IMR-90 (cell line): Measurements from ENCODE around the gene SLC6A20. TPM values are rescaled to one million over a fixed set of nuclear protein-coding genes. Genes with fewer than 3 reads are reported as not detected.
A peak's percentile ranks its signal among the peaks of the same experiment; 100 is the strongest.

Experiments used
- ATAC-seq: fragments of 200-7000 bp; cut with Tn5 transposase; 2 replicates; pipeline ENCODE4 v1.9.1; 2020; ENCODE audit warnings: low read depth, mild to moderate bottlenecking, moderate library complexity
- BruUV-seq: library from RNA; stranded (reverse); fragments of 400-500 nt; replicated peaks from 2 replicates; lab custom pipeline; 2021; lab: Mats Ljungman, UMichigan
- CTCF ChIA-PET: fragments of 300-600 bp; formaldehyde crosslinking; extraction: SDS; loops from one replicate; lab custom pipeline; 2021; ENCODE audit warnings: antibody characterized with exemption; lab: Yijun Ruan, JAX
- POLR2A ChIA-PET: fragments of 300-600 bp; sonication (Branson Sonifier 250); formaldehyde crosslinking; loops from one replicate; lab custom pipeline; 2022; ENCODE audit warnings: antibody characterized with exemption; ENCODE audit not compliant: unreplicated experiment; lab: Charles Lee
- DNase-seq: peaks from one replicate; pipeline ENCODE4 v3.0.0; 2013
- H2AFZ ChIP-seq: replicated peaks from 2 replicates; pipeline ENCODE3; 2013; ENCODE audit warnings: low read length, mild to moderate bottlenecking; ENCODE audit not compliant: poor library complexity
- H2AK5ac ChIP-seq: 2 replicates; pipeline ENCODE4 v1.6.1; 2013; ENCODE audit warnings: low read depth, low read length, inconsistent platforms
- H2AK9ac ChIP-seq: replicated peaks from 2 replicates; pipeline ENCODE3; 2013; ENCODE audit warnings: mild to moderate bottlenecking, low read depth, low read length, moderate library complexity; ENCODE audit not compliant: poor library complexity
- H2BK120ac ChIP-seq: 2 replicates; pipeline ENCODE4 v1.6.1; 2013; ENCODE audit warnings: low read depth, low read length, inconsistent platforms
- H2BK15ac ChIP-seq: 3 replicates; pipeline ENCODE4 v1.6.1; 2013; ENCODE audit warnings: low read depth, low read length, inconsistent platforms
- H2BK20ac ChIP-seq: 2 replicates; pipeline ENCODE4 v1.6.1; 2013; ENCODE audit warnings: low read depth, mild to moderate bottlenecking, inconsistent platforms, low read length, moderate library complexity
- H2BK5ac ChIP-seq: 2 replicates; pipeline ENCODE4 v1.6.1; 2013; ENCODE audit warnings: mild to moderate bottlenecking, low read depth, low read length, inconsistent platforms; ENCODE audit not compliant: poor library complexity, severe bottlenecking
- H3K14ac ChIP-seq: replicated peaks from 2 replicates; pipeline ENCODE4 v1.6.1; 2013; ENCODE audit warnings: low read depth, low read length, inconsistent platforms
- H3K18ac ChIP-seq: 2 replicates; pipeline ENCODE4 v1.6.1; 2013; ENCODE audit warnings: low read depth, low read length, control low read depth
- H3K23ac ChIP-seq: 2 replicates; pipeline ENCODE4 v1.6.1; 2013; ENCODE audit warnings: low read depth, low read length, inconsistent platforms
- H3K27ac ChIP-seq: 2 replicates; pipeline ENCODE4 v1.5.1; 2013; ENCODE audit warnings: mild to moderate bottlenecking, control low read depth, low read length; ENCODE audit not compliant: insufficient read depth
- H3K27me3 ChIP-seq: 2 replicates; pipeline ENCODE4 v1.6.1; 2013; ENCODE audit warnings: low read length; ENCODE audit not compliant: control insufficient read depth, insufficient read depth
- H3K36me3 ChIP-seq: 2 replicates; pipeline ENCODE4 v1.6.1; 2013; ENCODE audit warnings: low read length, mixed read lengths; ENCODE audit not compliant: control insufficient read depth, insufficient read depth
- H3K4ac ChIP-seq: 2 replicates; pipeline ENCODE4 v1.6.1; 2013; ENCODE audit warnings: low read depth, low read length, inconsistent platforms
- H3K4me1 ChIP-seq: 2 replicates; pipeline ENCODE4 v1.6.1; 2013; ENCODE audit warnings: low read length, mixed read lengths; ENCODE audit not compliant: control insufficient read depth, insufficient read depth
- H3K4me2 ChIP-seq: 2 replicates; pipeline ENCODE4 v1.6.1; 2013; ENCODE audit warnings: low read depth, mild to moderate bottlenecking, control low read depth, low read length, moderate library complexity
- H3K4me3 ChIP-seq: 2 replicates; pipeline ENCODE4 v1.5.1; 2013; ENCODE audit warnings: low read depth, mild to moderate bottlenecking, control low read depth, low read length, moderate library complexity; ENCODE audit not compliant: insufficient read depth
- H3K56ac ChIP-seq: 2 replicates; pipeline ENCODE4 v1.6.1; 2013; ENCODE audit warnings: low read length, inconsistent platforms; ENCODE audit not compliant: insufficient read depth; ENCODE audit errors: extremely low read depth
- H3K79me1 ChIP-seq, 2 experiments: 2 replicates each; pipeline ENCODE4 v1.6.1; 2013; ENCODE audit warnings: low read length in 2 of 2, inconsistent platforms in 1 of 2, low read depth in 1 of 2
- H3K9ac ChIP-seq: 2 replicates; pipeline ENCODE4 v1.6.1; 2013; ENCODE audit warnings: low read depth, low read length, control low read depth
- H3K9me1 ChIP-seq: 2 replicates; pipeline ENCODE4 v1.6.1; 2013; ENCODE audit warnings: low read length, inconsistent platforms; ENCODE audit not compliant: insufficient read depth
- H3K9me3 ChIP-seq: 2 replicates; pipeline ENCODE4 v1.6.1; 2013; ENCODE audit warnings: low read length; ENCODE audit not compliant: control insufficient read depth, insufficient read depth
- H4K20me1 ChIP-seq: 2 replicates; pipeline ENCODE4 v1.6.1; 2013; ENCODE audit warnings: low read length, inconsistent platforms; ENCODE audit not compliant: insufficient read depth
- H4K5ac ChIP-seq: 2 replicates; pipeline ENCODE4 v1.6.1; 2013; ENCODE audit warnings: mild to moderate bottlenecking, low read depth, low read length, control low read depth
- H4K8ac ChIP-seq, 2 experiments: 2 replicates each; pipeline ENCODE4 v1.6.1; 2013; ENCODE audit warnings: low read depth in 2 of 2, low read length in 2 of 2, control low read depth in 1 of 2, inconsistent platforms in 1 of 2
- H4K91ac ChIP-seq: 2 replicates; pipeline ENCODE4 v1.6.1; 2013; ENCODE audit warnings: low read depth, low read length, inconsistent platforms; ENCODE audit not compliant: insufficient read depth
- BHLHE40 ChIP-seq: fragments of 150-350 bp; IDR thresholded peaks from 2 replicates; pipeline ENCODE4 v1.6.1; 2016; ENCODE audit warnings: mild to moderate bottlenecking, low read depth, low read length
- CEBPB ChIP-seq: IDR thresholded peaks from 2 replicates; pipeline ENCODE4 v1.6.1; 2012; ENCODE audit warnings: low read depth, low read length, improper control_type of control experiment
- CHD1 ChIP-seq: IDR thresholded peaks from 2 replicates; pipeline ENCODE4 v1.6.1; 2012; ENCODE audit warnings: low read depth, low read length, improper control_type of control experiment
- CTCF ChIP-seq: conservative IDR thresholded peaks from 2 replicates; pipeline ENCODE4 v1.5.1; 2012; ENCODE audit warnings: mild to moderate bottlenecking, low read depth, low read length, improper control_type of control experiment
- MAFK ChIP-seq: IDR thresholded peaks from 2 replicates; pipeline ENCODE4 v1.6.1; 2012; ENCODE audit warnings: low read depth, low read length, improper control_type of control experiment
- MAZ ChIP-seq: IDR thresholded peaks from 2 replicates; pipeline ENCODE4 v1.6.1; 2012; ENCODE audit warnings: low read depth, mild to moderate bottlenecking, low read length, improper control_type of control experiment, moderate library complexity, borderline replicate concordance
- NFE2L2 ChIP-seq: fragments of 150-350 bp; IDR thresholded peaks from 2 replicates; pipeline ENCODE4 v1.6.1; 2016; ENCODE audit warnings: low read depth, mild to moderate bottlenecking, low read length
- RAD21 ChIP-seq: IDR thresholded peaks from 2 replicates; pipeline ENCODE4 v1.6.1; 2012; ENCODE audit warnings: low read length, improper control_type of control experiment
- RCOR1 ChIP-seq: IDR thresholded peaks from 2 replicates; pipeline ENCODE4 v1.6.1; 2012; ENCODE audit warnings: mild to moderate bottlenecking, low read length, improper control_type of control experiment; ENCODE audit not compliant: insufficient replicate concordance
- SMC3 ChIP-seq: fragments of 150-350 bp; IDR thresholded peaks from 2 replicates; pipeline ENCODE4 v1.6.1; 2016; ENCODE audit warnings: low read depth, mild to moderate bottlenecking, antibody characterized with exemption, low read length, moderate library complexity
- USF2 ChIP-seq: fragments of 150-350 bp; IDR thresholded peaks from 2 replicates; pipeline ENCODE4 v1.6.1; 2017; ENCODE audit warnings: mild to moderate bottlenecking, antibody characterized with exemption, low read length, low read depth
- WGBS, 2 experiments: methylation state at CpG; one replicate each; pipeline versions ENCODE4 v1.1.5 to v1.1.7; 2013; ENCODE audit warnings: missing lambda C conversion rate in 2 of 2; ENCODE audit not compliant: insufficient read length in 1 of 2; ENCODE audit errors: extremely low coverage in 2 of 2; 5-methylcytosine and 5-hydroxymethylcytosine counted together
- dilution Hi-C: fragments of 300-500 bp; cut with HindIII; formaldehyde crosslinking; loops from one replicate; pipeline ENCODE4 v1.14.3; 2018; ENCODE audit warnings: low sequenced_read_pairs; ENCODE audit not compliant: unreplicated experiment
- in situ Hi-C: fragments of 300-500 bp; cut with MboI; formaldehyde crosslinking; loops from 3 replicates; pipeline ENCODE4 v1.14.3; 2019; ENCODE audit warnings: low sequenced_read_pairs, inconsistent platforms, mixed read lengths
- intact Hi-C: fragments of 100-400 bp; cut with micrococcal nuclease; formaldehyde crosslinking; loops from 2 replicates; pipeline ENCODE4 v1.10.0; 2022
- polyA plus RNA-seq, 3 experiments: library from polyadenylated mRNA; depleted of rRNA; stranded (reverse); fragments of >200 nt; gene quantifications; 2 replicates each; pipeline ENCODE4 v1.2.3, GENCODE V29; 2012; ENCODE audit warnings: low replicate concordance in 1 of 3
- total RNA-seq: library from RNA; depleted of rRNA; stranded (reverse); fragments of >200 nt; gene quantifications from 2 replicates; pipeline ENCODE4 v1.2.3, GENCODE V29; 2012

The SLC6A20 gene
- total and polyA plus RNA-seq, 2 of the 4 experiments (the other 2 are of a cell fraction): not detected

- no peak for TF ChIP-seq BHLHE40
Observed at GRCh38 chr3:45842851-45843625, 46.7 kb upstream of the SLC6A20 start (continued).

GRCh38 chr3:45841757-45842491 is 45.6 kb upstream of the SLC6A20 start, which contains the start of gene LZTFL1:
TSS of gene LZTFL1 (minus strand) at chr3:45842119. CDS start at chr3:45841991, 128 bp downstream.
- ATAC-seq (peak; percentile 95), DNase-seq (peak; percentile 98)
- Histone ChIP-seq H4K91ac (peak within 1 kb of the TSS; percentile 73; the same call in 1 of the 2 replicates), H2BK120ac (0 out of 2 replicates have a peak within 1 kb of the TSS, but pooled peaks have one; percentile 23), H3K4ac (peak within 1 kb of the TSS; percentile 83), H2AK9ac (peak within 1 kb of the TSS; percentile 48), H3K79me1 (peaks cover 5% of the 10 kb centered on the region in 2 experiments; a peak in 1 of 4 replicates), H3K14ac (peak within 1 kb of the TSS; percentile 81), H3K27ac (peak within 1 kb of the TSS; percentile 16; the same call in 1 of the 2 replicates), H3K18ac (no peak within 1 kb of the TSS), H3K4me3 (peak within 1 kb of the TSS; percentile 63), H3K56ac (no peak within 1 kb of the TSS), H3K9me1 (no peaks in the 10 kb centered on the region), H2BK20ac (no peak within 1 kb of the TSS), H2BK15ac (no peak within 1 kb of the TSS), H3K4me1 (0 out of 2 replicates have a peak, but pooled peaks cover 2% of the 10 kb centered on the region), H4K20me1 (no peaks in the 10 kb centered on the region), H3K9me3 (no peaks in the 10 kb centered on the region), H4K5ac (peak within 1 kb of the TSS; percentile 91), H3K9ac (peak within 1 kb of the TSS; percentile 47), H3K4me2 (peak within 1 kb of the TSS; percentile 82), H3K36me3 (no peaks in the 10 kb centered on the region), H2AK5ac (no peak within 1 kb of the TSS), H3K23ac (no peak within 1 kb of the TSS), H2AFZ (peak within 1 kb of the TSS; percentile 98), H3K27me3 (peaks cover 4% of the 10 kb centered on the region), H2BK5ac (no peak within 1 kb of the TSS), H4K8ac (peak within 1 kb of the TSS; percentile 84 to 98)
- intact Hi-C loops: loop anchor here (5.0 kb wide), 1 partner anchor 235 kb away; no protein-coding TSS in a partner anchor
- in situ Hi-C loops: no loop called here
- 1% methylated on average over 29 of the region's 49 CpGs; no CpG with 5 or more reads in 1 of the 2 experiments for WGBS, 2 experiments
- ChIA-PET POLR2A (no interaction called here), CTCF (interaction anchor here (1.0 to 1.1 kb wide), 2 partner anchors 65 to 87 kb away, joined by 3 read pairs; no protein-coding TSS in a partner anchor)
- dilution Hi-C loops: no loop called here
- no TSS peak for BruUV-seq
- TF ChIP-seq CTCF (no peak), RAD21 (no peak), MAFK (peak; percentile 24; the same call in 1 of the 2 replicates), USF2 (peak; percentile 99), BHLHE40 (peak; percentile 97), RCOR1 (no peak), CEBPB (peak; percentile 100), SMC3 (no peak), MAZ (no peak; the same call in 1 of the 2 replicates), NFE2L2 (no peak), CHD1 (no peak)
